HCT116 (cell line): ENCODE data around the gene PRR14. TPM values are rescaled to one million over a fixed set of nuclear protein-coding genes. Genes with fewer than 3 reads are reported as not detected.

Experiments
- ATAC-seq: fragments of 200-7000 bp; cut with Tn5 transposase; 2 replicates; pipeline ENCODE4 v1.9.1; 2020; ENCODE audit warnings: mild to moderate bottlenecking, moderate library complexity
- BruUV-seq: library from RNA; stranded (reverse); fragments of 400-500 nt; replicated peaks from 2 replicates; lab custom pipeline; 2021; lab: Mats Ljungman, UMichigan
- CTCF ChIA-PET: fragments of 300-600 bp; sonication (Branson Sonifier 250); formaldehyde crosslinking; loops from one replicate; lab custom pipeline; 2021; ENCODE audit warnings: antibody characterized with exemption; lab: Charles Lee
- POLR2A ChIA-PET: fragments of 300-600, 350-600 bp; sonication (Branson Sonifier 250); formaldehyde crosslinking; loops from one replicate; lab custom pipeline; 2021; ENCODE audit warnings: antibody characterized with exemption; lab: Charles Lee
- RAD21 ChIA-PET, 2 experiments: fragments of 300-600 bp; sonication (Branson Sonifier 250); formaldehyde crosslinking; loops; one replicate each; lab custom pipeline; 2023; ENCODE audit warnings: low total read pairs in 2 of 2; ENCODE audit not compliant: uncharacterized antibody in 2 of 2, unreplicated experiment in 2 of 2, low non-redundant PET in 1 of 2; lab: Charles Lee
- DNase-seq: peaks from one replicate; pipeline ENCODE4 v3.0.0-alpha.2; 2010; ENCODE audit warnings: low read depth, low spot score
- H2AFZ ChIP-seq: fragments of 200-600 bp; shearing (Covaris generic), sonication (generic); 2 replicates; pipeline ENCODE4 v1.6.1; 2017; ENCODE audit warnings: low read depth, mixed run types, mixed read lengths, antibody characterized with exemption, low read length; ENCODE audit not compliant: poor library complexity, severe bottlenecking
- H3K27ac ChIP-seq: 2 replicates; pipeline ENCODE4 v1.5.1; 2012; ENCODE audit warnings: low read depth, low read length
- H3K27me3 ChIP-seq: fragments of 200-600 bp; sonication (generic); 2 replicates; pipeline ENCODE4 v1.6.1; 2016; ENCODE audit warnings: mixed run types, low read length, mixed read lengths; ENCODE audit not compliant: insufficient read depth
- H3K36me3 ChIP-seq, 2 experiments: fragments of 200-500 bp in 1 of 2; fragments of 200-600 bp in 1 of 2; sonication (Bioruptor generic) in 1 of 2; sonication (generic) in 1 of 2; 2 replicates each; pipeline versions ENCODE4 v1.5.1 to v1.6.1; 2014 to 2016; ENCODE audit warnings: low read length in 2 of 2, inconsistent platforms in 1 of 2, mixed read lengths in 1 of 2, mixed run types in 1 of 2; ENCODE audit not compliant: insufficient read depth in 2 of 2, control insufficient read depth in 1 of 2
- H3K4me1 ChIP-seq, 2 experiments: fragments of 200-600 bp in 1 of 2; sonication (generic) in 1 of 2; 2 replicates each; pipeline versions ENCODE4 v1.5.1 to v1.6.1; 2012 to 2017; ENCODE audit warnings: low read length in 2 of 2, inconsistent platforms in 1 of 2, mild to moderate bottlenecking in 1 of 2, mixed read lengths in 1 of 2, mixed run types in 1 of 2, moderate library complexity in 1 of 2; ENCODE audit not compliant: insufficient read depth in 2 of 2, control insufficient read depth in 1 of 2
- H3K4me2 ChIP-seq: fragments of 200-600 bp; sonication (generic); 2 replicates; pipeline ENCODE4 v1.6.1; 2017; ENCODE audit warnings: mixed run types, low read length, mixed read lengths
- H3K4me3 ChIP-seq, 2 experiments: fragments of 200-600 bp in 1 of 2; sonication (generic) in 1 of 2; replicated peaks in 1 of 2; 2 replicates each; pipeline ENCODE4 v1.5.1; 2011 to 2016; ENCODE audit warnings: low read length in 2 of 2, control low read depth in 1 of 2, low read depth in 1 of 2, mild to moderate bottlenecking in 1 of 2, mixed read lengths in 1 of 2, mixed run types in 1 of 2
- H3K79me2 ChIP-seq: fragments of 200-600 bp; sonication (generic); 2 replicates; pipeline ENCODE4 v1.6.1; 2017; ENCODE audit warnings: mild to moderate bottlenecking, mixed run types, low read length, moderate library complexity, mixed read lengths; ENCODE audit not compliant: insufficient read depth
- H3K9ac ChIP-seq: fragments of 200-600 bp; sonication (generic); 2 replicates; pipeline ENCODE4 v1.6.1; 2016; ENCODE audit warnings: low read length, mixed read lengths
- H3K9me2 ChIP-seq: fragments of 200-600 bp; sonication (generic), shearing (Covaris generic); 2 replicates; pipeline ENCODE4 v1.6.1; 2017; ENCODE audit warnings: mixed run types, mild to moderate bottlenecking, moderate library complexity; ENCODE audit not compliant: insufficient read depth
- H3K9me3 ChIP-seq, 2 experiments: fragments of 200-500 bp in 1 of 2; fragments of 200-600 bp in 1 of 2; sonication (Bioruptor generic) in 1 of 2; sonication (generic) in 1 of 2; 2 replicates each; pipeline ENCODE4 v1.6.1; 2014 to 2017; ENCODE audit warnings: low read length in 2 of 2, mixed read lengths in 2 of 2, inconsistent platforms in 1 of 2, low read depth in 1 of 2, mild to moderate bottlenecking in 1 of 2, mixed run types in 1 of 2, moderate library complexity in 1 of 2; ENCODE audit not compliant: control insufficient read depth in 1 of 2, insufficient read depth in 1 of 2
- H4K20me1 ChIP-seq: fragments of 200-600 bp; sonication (generic), shearing (Covaris generic); 2 replicates; pipeline ENCODE4 v1.6.1; 2017; ENCODE audit warnings: mixed run types, mild to moderate bottlenecking, moderate library complexity; ENCODE audit not compliant: insufficient read depth
- CTCF ChIP-seq, 3 experiments: fragments of 200-600 bp in 1 of 3; sonication (generic) in 1 of 3; IDR thresholded peaks in 2 of 3; conservative IDR thresholded peaks in 1 of 3; 2 replicates each; pipeline ENCODE4 v1.5.1; 2012 to 2017; ENCODE audit warnings: low read depth in 2 of 3, low read length in 2 of 3, antibody characterized with exemption in 1 of 3, borderline replicate concordance in 1 of 3, control low read depth in 1 of 3, mild to moderate bottlenecking in 1 of 3, mixed read lengths in 1 of 3, mixed run types in 1 of 3, moderate library complexity in 1 of 3; ENCODE audit not compliant: insufficient read depth in 1 of 3
- EGR1 ChIP-seq: IDR thresholded peaks from 2 replicates; pipeline ENCODE4 v1.6.1; 2012; ENCODE audit warnings: low read depth
- ELF1 ChIP-seq: IDR thresholded peaks from 2 replicates; pipeline ENCODE4 v1.6.1; 2012; ENCODE audit warnings: low read depth, borderline replicate concordance
- EZH2 ChIP-seq: fragments of 200-600 bp; sonication (generic); IDR thresholded peaks from 2 replicates; pipeline ENCODE4 v1.6.1; 2017; ENCODE audit warnings: antibody characterized with exemption, mixed run types
- EZH2phosphoT487 ChIP-seq: fragments of 200-600 bp; IDR thresholded peaks from 2 replicates; pipeline ENCODE4 v1.6.1; 2018; ENCODE audit warnings: antibody characterized with exemption, borderline replicate concordance
- FOSL1 ChIP-seq: IDR thresholded peaks from 2 replicates; pipeline ENCODE4 v1.6.1; 2012; ENCODE audit warnings: low read depth
- JUND ChIP-seq: IDR thresholded peaks from 2 replicates; pipeline ENCODE4 v1.6.1; 2012
- POLR2A ChIP-seq: IDR thresholded peaks from 2 replicates; pipeline ENCODE4 v1.7.0; 2011; ENCODE audit warnings: borderline replicate concordance; ENCODE audit not compliant: insufficient read depth, insufficient read length; ENCODE audit errors: extremely low read depth
- POLR2AphosphoS5 ChIP-seq: IDR thresholded peaks from 2 replicates; pipeline ENCODE4 v1.6.1; 2011; ENCODE audit warnings: mild to moderate bottlenecking, low read depth, low read length, moderate library complexity
- RAD21 ChIP-seq: IDR thresholded peaks from 2 replicates; pipeline ENCODE4 v1.6.1; 2012; ENCODE audit warnings: low read depth, mild to moderate bottlenecking
- SIN3A ChIP-seq: IDR thresholded peaks from 2 replicates; pipeline ENCODE4 v1.6.1; 2012; ENCODE audit warnings: low read depth
- SP1 ChIP-seq: IDR thresholded peaks from 2 replicates; pipeline ENCODE4 v1.6.1; 2012; ENCODE audit warnings: low read depth
- TCF7L2 ChIP-seq: IDR thresholded peaks from 2 replicates; pipeline ENCODE4 v1.7.0; 2011; ENCODE audit warnings: borderline replicate concordance, inconsistent platforms; ENCODE audit not compliant: insufficient read depth, insufficient read length; ENCODE audit errors: extremely low read depth
- YY1 ChIP-seq: IDR thresholded peaks from 2 replicates; pipeline ENCODE4 v1.6.1; 2011; ENCODE audit warnings: low read length, low read depth, moderate library complexity, mild to moderate bottlenecking; ENCODE audit not compliant: insufficient replicate concordance; ENCODE audit errors: extremely low read depth
- ZBTB33 ChIP-seq: IDR thresholded peaks from 2 replicates; pipeline ENCODE4 v1.6.1; 2011; ENCODE audit warnings: mild to moderate bottlenecking, low read length, moderate library complexity; ENCODE audit not compliant: insufficient replicate concordance; ENCODE audit errors: extremely low read depth
- ZNF274 ChIP-seq: fragments of 200-500 bp; sonication (Bioruptor generic); IDR thresholded peaks from 2 replicates; pipeline ENCODE4 v1.6.1; 2014; ENCODE audit warnings: mild to moderate bottlenecking, low read depth, low read length, inconsistent platforms
- intact Hi-C: fragments of 100-400 bp; cut with micrococcal nuclease; formaldehyde crosslinking; loops from 2 replicates; pipeline ENCODE4 v1.10.0; 2022
- total RNA-seq: library from RNA; stranded (reverse); gene quantifications from one replicate; pipeline ENCODE4 v1.2.1, GENCODE V29; 2021; ENCODE audit not compliant: unreplicated experiment

Gene PRR14
- total RNA-seq, 1 experiment from 2014 or later: 56.2 TPM

GRCh38 chr16:30619202-30619601, 31.6 kb upstream of the PRR14 start:
- Histone ChIP-seq H2AFZ (no peak overlapping the region), H3K4me3 (no peak overlapping the region), H3K79me2 (no peaks in the 10 kb centered on the region), H3K36me3 (no peaks in the 10 kb centered on the region), H3K9me2 (no peaks in the 10 kb centered on the region), H3K4me2 (no peak overlapping the region), H4K20me1 (no peaks in the 10 kb centered on the region), H3K4me1 (peaks cover 0 to 4% of the 10 kb centered on the region in 2 experiments; a peak in 1 of 4 replicates), H3K27me3 (no peaks in the 10 kb centered on the region), H3K27ac (no peak overlapping the region), H3K9ac (no peak overlapping the region), H3K9me3 (peaks cover 0 to 9% of the 10 kb centered on the region in 2 experiments; a peak in 2 of 4 replicates)
- ChIA-PET POLR2A (no interaction called here), CTCF (interaction anchor here (1.2 kb wide), 1 partner anchor 210 kb away, joined by 3 read pairs; no protein-coding TSS in a partner anchor), RAD21 (no interaction called here)
- DNase-seq: no peak
- intact Hi-C loops: no loop called here
- TF ChIP-seq TCF7L2 (no peak), EZH2phosphoT487 (no peak), POLR2A (no peak), CTCF (IDR thresholded peaks at IDR 0.05 in 2 of 3, conservative IDR thresholded peaks at IDR 0.05 in 1 of 3; ENCODE audit: borderline replicate concordance in 1 of 3, insufficient read depth in 1 of 3, low read depth in 2 of 3, low read length in 2 of 3) (no peak), EGR1 (no peak), SP1 (no peak), EZH2 (no peak), RAD21 (no peak), ZBTB33 (no peak), POLR2AphosphoS5 (no peak), YY1 (no peak), FOSL1 (no peak), ELF1 (no peak), SIN3A (no peak), ZNF274 (no peak), JUND (no peak)
- no TSS peak for BruUV-seq
- ATAC-seq: no peak
